Ectodermal cell (in vitro differentiated cells): ENCODE results near the gene NPEPL1.

Experiments used
- H3K27ac ChIP-seq: 2 replicates; pipeline ENCODE4 v1.7.0; 2013; ENCODE audit warnings: mild to moderate bottlenecking, low read depth, low read length; ENCODE audit not compliant: insufficient read depth, poor library complexity, severe bottlenecking
- H3K27me3 ChIP-seq: 2 replicates; pipeline ENCODE4 v1.7.0; 2013; ENCODE audit warnings: mild to moderate bottlenecking, low read length; ENCODE audit not compliant: insufficient read depth, control insufficient read depth, poor library complexity, severe bottlenecking
- H3K36me3 ChIP-seq: one replicate; pipeline ENCODE4 v1.7.0; 2013; ENCODE audit warnings: low read length; ENCODE audit not compliant: control insufficient read depth, insufficient read depth
- H3K4me1 ChIP-seq: one replicate; pipeline ENCODE4 v1.7.0; 2013; ENCODE audit warnings: low read length; ENCODE audit not compliant: control insufficient read depth, insufficient read depth
- H3K4me3 ChIP-seq: 2 replicates; pipeline ENCODE4 v1.7.0; 2013; ENCODE audit warnings: low read depth, low read length, control low read depth; ENCODE audit not compliant: insufficient read depth
- H3K9me3 ChIP-seq: 2 replicates; pipeline ENCODE4 v1.7.0; 2013; ENCODE audit warnings: mild to moderate bottlenecking, low read length, moderate library complexity; ENCODE audit not compliant: control insufficient read depth
- WGBS, 2 experiments: methylation state at CpG; one replicate each; pipeline ENCODE4 v1.1.7; 2013; ENCODE audit warnings: missing lambda C conversion rate in 2 of 2; 5-methylcytosine and 5-hydroxymethylcytosine counted together

NPEPL1 gene

DNA sequence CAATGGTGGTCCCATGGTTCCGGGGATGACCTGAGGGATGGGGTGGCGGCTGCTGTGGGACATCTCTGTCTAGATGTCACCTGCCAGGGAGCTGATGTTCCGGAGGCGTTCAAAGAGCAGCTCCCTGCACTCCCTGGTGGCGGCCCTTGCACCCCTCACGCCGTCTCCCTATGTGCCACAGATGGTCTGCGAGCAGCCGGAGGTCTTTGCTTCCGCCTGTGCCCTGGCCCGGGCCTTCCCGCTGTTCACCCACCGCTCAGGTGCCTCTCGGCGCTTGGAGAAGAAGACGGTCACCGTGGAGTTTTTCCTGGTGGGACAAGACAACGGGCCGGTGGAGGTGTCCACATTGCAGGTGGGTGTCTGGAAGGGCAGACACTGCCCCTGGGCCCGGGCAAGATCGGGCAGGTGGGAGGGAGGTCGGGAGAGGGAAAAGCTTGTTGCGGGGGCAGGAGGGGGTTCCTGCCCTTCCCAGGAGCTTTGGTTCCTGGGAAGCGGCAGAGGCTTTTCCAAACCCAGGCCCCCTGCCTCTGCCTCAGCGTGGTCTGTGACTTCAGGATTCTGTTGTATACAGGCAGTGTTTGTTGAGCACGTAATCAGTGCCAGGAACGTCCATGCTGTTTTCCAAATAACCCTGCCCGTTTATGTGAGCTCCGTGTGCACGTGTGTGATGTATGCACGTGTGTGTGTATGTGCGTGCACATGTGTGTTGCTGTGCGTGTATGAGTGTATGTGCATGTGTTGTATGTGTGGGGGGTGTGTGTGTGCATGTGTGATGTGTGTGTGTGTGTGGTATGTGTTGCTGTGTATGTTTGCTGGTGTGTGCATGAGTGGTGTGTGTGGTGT lies 1.9 kb downstream of the NPEPL1 start:
- WGBS, 2 experiments = 94 to 96% methylated on average over 33 of the region's 33 CpGs
- Histone ChIP-seq H3K36me3 (no peaks in the 10 kb centered on the region), H3K4me3 (no peak overlapping the region)

DNA sequence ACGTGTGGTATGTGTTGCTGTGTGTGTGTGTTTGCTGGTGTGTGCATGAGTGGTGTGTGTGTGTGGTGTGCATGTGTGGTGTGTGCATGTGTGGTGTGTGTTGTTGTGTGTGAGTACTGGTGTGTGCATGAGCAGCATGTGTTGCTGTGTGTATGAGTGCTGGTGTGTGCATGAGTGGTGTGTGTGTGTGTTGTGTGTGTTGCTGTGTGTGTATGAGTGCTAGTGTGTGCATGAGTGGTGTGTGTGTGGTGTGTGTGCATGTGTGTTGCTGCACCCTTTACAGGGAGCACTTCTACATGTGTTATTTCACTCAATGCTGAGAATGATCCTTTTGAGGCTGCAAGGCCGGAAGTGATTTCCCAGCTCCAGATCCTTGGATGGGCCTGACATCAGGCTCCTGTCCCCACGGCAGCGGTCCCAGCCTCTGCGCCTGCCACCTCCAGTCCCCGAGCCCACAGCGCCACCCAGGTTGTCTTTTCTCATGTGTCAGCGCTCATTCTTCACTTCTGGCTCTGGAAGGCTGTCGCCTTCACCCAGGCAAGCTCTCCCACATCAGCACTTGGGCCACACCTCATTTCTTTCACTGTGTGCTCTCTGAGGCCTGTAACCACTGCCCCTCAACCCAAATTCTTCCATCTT lies 2.6 kb downstream of the NPEPL1 start:
- whole genome bisulfite sequencing, 2 experiments = 82% methylated on average over 9 of the region's 9 CpGs
- Histone ChIP-seq H3K27ac (no peak overlapping the region), H3K27me3 (no peaks in the 10 kb centered on the region), H3K4me3 (no peak overlapping the region), H3K36me3 (no peaks in the 10 kb centered on the region), H3K9me3 (no peaks in the 10 kb centered on the region), H3K4me1 (peaks cover 14% of the 10 kb centered on the region)

More for the DNA sequence above, 1.9 kb downstream of the NPEPL1 start:
- Histone ChIP-seq H3K27ac (no peak overlapping the region), H3K4me1 (peaks cover 14% of the 10 kb centered on the region), H3K9me3 (no peaks in the 10 kb centered on the region), H3K27me3 (no peaks in the 10 kb centered on the region)

DNA sequence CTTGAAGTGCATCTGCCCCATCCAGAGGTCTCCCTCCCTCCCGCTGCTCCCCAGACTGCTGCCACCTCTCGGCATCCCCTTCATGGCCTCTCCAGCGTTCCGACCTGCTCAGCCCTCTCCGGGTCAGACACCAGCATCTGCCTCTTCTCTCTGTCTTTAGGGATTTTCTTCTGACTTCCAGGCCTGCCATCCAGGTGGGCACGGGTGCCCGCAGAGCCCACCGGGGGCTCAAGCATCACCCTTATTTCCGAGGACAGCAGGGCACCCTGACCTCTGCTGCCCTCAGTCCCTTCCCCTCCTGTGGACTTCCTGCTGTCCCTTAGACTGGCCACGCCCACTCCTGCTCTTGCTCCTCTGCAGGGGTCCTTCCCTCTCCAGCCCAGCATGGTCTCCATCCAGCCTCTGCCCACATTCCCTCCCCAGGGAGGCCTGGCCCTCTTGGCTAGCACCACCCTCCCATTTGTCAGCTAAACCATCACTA lies 3.3 kb downstream of the NPEPL1 start:
- no peak overlapping the region for H3K4me3 ChIP-seq
- no peaks in the 10 kb centered on the region for H3K9me3 ChIP-seq
- no peaks in the 10 kb centered on the region for H3K27me3 ChIP-seq
- 83 to 86% methylated on average over 10 of the region's 10 CpGs for WGBS, 2 experiments
- H3K36me3 ChIP-seq = no peaks in the 10 kb centered on the region
- H3K4me1 ChIP-seq = peaks cover 14% of the 10 kb centered on the region
- H3K27ac ChIP-seq = no peak overlapping the region

DNA sequence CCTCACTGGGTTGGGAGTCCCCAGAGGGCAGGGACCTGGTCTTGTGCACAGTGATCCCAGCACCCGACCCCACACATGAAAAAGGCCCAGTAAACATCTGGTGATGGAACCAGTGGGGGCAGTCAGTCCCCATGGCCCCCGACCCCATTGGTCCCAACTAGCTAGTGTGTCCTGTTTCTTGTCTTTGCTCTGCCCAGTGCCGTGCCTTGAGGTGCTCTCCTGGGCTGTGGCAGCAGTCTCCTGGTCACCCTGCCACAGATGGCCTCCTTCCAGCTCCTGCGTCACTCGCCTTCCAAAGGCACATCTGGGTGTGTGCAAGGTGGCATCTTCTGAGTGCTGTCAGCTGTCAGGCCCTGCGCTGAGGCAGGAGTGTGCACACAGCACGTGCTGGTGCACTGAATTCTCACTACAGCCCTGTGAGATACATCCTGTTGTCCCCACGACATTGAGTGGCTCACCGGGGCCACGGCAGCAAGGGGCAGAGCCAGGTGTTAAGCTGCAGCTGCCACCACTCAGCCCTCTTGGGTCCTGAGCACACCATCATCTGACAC lies 3.9 kb downstream of the NPEPL1 start:
- WGBS, 2 experiments = 88 to 90% methylated on average over 10 of the region's 10 CpGs
- Histone ChIP-seq H3K4me1 (peaks cover 14% of the 10 kb centered on the region), H3K36me3 (no peaks in the 10 kb centered on the region), H3K9me3 (no peaks in the 10 kb centered on the region), H3K27ac (no peak overlapping the region), H3K27me3 (no peaks in the 10 kb centered on the region), H3K4me3 (no peak overlapping the region)

DNA sequence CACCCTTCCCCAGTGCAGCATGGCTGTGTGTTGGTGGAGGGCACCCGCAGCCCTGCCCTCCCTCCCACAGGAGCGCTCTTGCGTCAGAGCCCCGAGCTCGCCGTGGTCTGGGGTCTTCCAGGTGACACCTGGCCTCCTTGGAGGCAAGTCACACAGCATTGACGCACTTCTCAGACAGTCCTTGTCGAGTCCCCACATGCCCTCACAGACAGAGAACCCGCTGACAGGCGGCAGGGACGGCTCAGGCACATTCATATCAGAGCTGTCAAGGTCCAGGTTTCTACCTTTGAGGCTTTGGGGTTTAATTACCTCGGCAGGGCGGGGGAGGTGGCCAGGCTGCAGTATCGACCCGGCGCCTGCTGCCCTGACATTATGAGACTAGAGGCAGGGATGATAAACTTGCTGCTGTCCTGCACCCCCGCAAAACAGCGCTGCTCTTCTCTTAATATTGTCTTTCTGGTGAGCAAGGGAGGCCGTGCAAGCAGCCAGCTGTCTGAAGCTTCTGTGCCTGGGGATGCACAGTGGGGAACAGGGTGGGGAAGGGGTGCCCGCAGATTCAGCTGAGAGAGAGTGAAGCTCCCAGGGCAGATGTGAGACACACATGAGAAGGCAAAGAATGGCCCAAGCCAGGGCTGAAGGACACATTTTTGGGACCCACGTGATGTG lies 4.7 kb downstream of the NPEPL1 start:
- WGBS, 2 experiments = 95 to 96% methylated on average over 21 of the region's 21 CpGs

DNA sequence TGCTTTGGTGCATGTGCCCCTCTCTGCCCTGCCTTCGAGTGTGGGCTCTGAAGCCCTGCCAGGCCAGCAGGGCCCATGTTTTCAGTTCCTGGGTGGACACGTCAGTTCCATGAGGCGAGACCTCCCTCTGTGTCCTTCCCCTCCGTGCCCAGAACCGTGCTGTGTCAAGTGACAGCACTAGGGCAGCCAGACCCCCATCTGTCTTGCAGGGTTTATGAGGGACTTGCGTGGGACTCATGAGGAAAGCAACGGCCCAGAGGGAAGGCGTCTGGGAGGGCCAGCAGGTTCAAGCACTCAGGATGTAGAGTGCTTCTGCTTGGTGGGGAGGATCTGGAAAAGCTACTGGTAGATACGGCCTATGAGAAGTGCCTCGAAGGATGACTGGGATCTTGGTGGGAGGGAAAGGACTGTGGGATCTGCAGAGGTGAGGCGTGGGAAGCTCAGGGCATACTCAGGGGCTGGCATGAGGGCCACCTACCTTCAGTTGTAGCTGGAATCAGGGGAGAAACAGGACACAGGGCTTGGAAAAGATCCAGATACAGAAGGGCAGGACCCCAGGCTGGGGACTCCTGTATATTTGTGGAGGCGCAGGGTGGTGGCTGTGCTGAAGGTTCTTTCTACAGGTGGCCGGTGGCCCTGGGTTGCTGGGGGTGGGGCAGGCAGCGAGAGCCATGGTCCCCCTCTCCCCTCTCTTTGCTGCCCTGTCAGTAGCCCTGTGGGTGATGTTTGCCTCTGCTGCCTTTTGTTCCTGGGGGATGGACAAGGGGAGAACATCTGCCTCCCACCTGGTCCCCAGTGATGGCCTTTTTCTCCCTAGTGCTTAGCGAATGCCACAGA lies 5.5 kb downstream of the NPEPL1 start:
- H3K27ac ChIP-seq = no peak overlapping the region
- peaks cover 6% of the 10 kb centered on the region for H3K36me3 ChIP-seq
- H3K9me3 ChIP-seq = no peaks in the 10 kb centered on the region
- H3K4me3 ChIP-seq = no peak overlapping the region
- H3K27me3 ChIP-seq = no peaks in the 10 kb centered on the region
- H3K4me1 ChIP-seq = peaks cover 14% of the 10 kb centered on the region
- 95 to 96% methylated on average over 15 of the region's 15 CpGs for WGBS, 2 experiments

More for the DNA sequence above, 4.7 kb downstream of the NPEPL1 start:
- Histone ChIP-seq H3K27ac (no peak overlapping the region), H3K27me3 (no peaks in the 10 kb centered on the region), H3K36me3 (no peaks in the 10 kb centered on the region), H3K9me3 (no peaks in the 10 kb centered on the region), H3K4me3 (no peak overlapping the region), H3K4me1 (peaks cover 14% of the 10 kb centered on the region)

DNA sequence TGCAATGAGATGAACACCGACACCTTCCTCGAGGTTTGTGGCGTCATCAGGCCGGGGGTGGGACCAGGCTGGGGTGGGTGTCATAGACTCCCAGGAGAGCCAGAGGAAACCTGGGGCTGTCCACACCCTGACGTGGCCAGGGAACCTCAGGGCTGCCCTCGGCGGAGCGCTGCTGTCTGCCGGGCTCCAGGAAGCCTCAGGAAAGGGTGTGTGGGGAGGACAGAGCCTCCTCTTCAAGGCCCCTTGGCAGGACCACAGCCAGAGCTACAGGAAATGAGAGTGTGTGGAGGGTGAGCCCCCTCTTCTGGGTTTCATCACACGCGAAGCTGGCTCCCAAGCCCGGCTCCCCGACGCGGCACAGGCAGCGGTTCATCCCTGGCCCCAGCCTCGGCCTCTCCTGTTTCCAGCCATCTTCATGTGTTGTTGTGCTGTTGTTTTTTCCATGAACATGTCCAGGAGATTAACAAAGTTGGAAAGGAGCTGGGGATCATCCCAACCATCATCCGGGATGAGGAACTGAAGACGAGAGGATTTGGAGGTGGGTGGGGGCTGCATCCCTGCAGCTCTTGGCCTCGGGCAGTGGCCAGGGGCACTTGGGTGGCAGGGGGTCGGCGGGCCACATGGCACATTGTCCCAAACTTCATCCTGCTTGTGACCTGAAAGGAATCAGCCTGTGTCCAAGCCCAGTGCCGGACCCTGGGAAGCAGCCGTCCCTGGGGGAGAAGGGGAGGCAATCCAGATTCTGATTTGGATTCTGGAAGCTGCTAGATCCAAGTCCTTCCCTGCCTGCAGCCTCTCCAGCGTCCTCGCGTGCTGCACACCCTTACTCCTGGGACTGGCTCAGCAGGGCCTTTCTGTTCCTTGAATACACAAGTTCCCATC lies 6.4 kb downstream of the NPEPL1 start:
- no peaks in the 10 kb centered on the region for H3K27me3 ChIP-seq
- H3K4me1 ChIP-seq = peaks cover 6% of the 10 kb centered on the region
- 91 to 92% methylated on average over 27 of the region's 27 CpGs for WGBS, 2 experiments
- no peak overlapping the region for H3K27ac ChIP-seq
- H3K4me3 ChIP-seq = no peak overlapping the region
- no peaks in the 10 kb centered on the region for H3K9me3 ChIP-seq
- peaks cover 15% of the 10 kb centered on the region for H3K36me3 ChIP-seq

DNA sequence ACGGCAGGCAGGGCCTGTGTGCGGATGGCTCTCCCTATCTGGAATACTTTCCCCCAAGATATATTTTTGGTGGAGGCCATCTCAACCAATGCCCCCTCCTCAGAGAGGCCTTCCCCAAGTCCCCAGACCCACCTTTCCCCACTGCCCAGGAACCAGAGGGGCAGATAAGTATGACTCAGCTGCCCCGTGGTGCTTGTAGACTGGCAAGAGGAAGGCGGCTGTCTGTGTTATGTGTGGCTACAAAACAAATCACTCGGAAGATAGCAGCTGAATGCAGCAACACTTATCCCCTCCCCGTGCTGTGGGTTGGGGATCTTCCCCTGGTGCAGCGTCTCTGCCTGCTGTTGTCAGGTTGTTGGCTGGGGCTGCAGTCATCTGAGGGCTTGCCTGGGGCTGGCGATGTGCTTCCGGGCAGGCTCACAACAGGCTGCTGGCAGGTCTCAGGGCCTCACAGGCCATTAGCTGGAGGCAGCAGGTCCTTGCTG lies 7.1 kb downstream of the NPEPL1 start:
- WGBS, 2 experiments = 90 to 94% methylated on average over 9 of the region's 9 CpGs
- H3K9me3 ChIP-seq = no peaks in the 10 kb centered on the region
- no peak overlapping the region for H3K27ac ChIP-seq
- no peak overlapping the region for H3K4me3 ChIP-seq
- H3K4me1 ChIP-seq = peaks cover 6% of the 10 kb centered on the region
- peaks cover 18% of the 10 kb centered on the region for H3K36me3 ChIP-seq
- H3K27me3 ChIP-seq = no peaks in the 10 kb centered on the region
